IMR-90 (cell line): Measurements from ENCODE around the gene S100A1. TPM values are rescaled to one million over a fixed set of nuclear protein-coding genes. Genes with fewer than 3 reads are reported as not detected.

ENCODE experiments used
- ATAC-seq: fragments of 200-7000 bp; cut with Tn5 transposase; 2 replicates; pipeline ENCODE4 v1.9.1; 2020; ENCODE audit warnings: low read depth, mild to moderate bottlenecking, moderate library complexity
- BruUV-seq: library from RNA; stranded (reverse); fragments of 400-500 nt; replicated peaks from 2 replicates; lab custom pipeline; 2021; lab: Mats Ljungman, UMichigan
- CTCF ChIA-PET: fragments of 300-600 bp; formaldehyde crosslinking; extraction: SDS; loops from one replicate; lab custom pipeline; 2021; ENCODE audit warnings: antibody characterized with exemption; lab: Yijun Ruan, JAX
- POLR2A ChIA-PET: fragments of 300-600 bp; sonication (Branson Sonifier 250); formaldehyde crosslinking; loops from one replicate; lab custom pipeline; 2022; ENCODE audit warnings: antibody characterized with exemption; ENCODE audit not compliant: unreplicated experiment; lab: Charles Lee
- DNase-seq: peaks from one replicate; pipeline ENCODE4 v3.0.0; 2013
- H2AFZ ChIP-seq: replicated peaks from 2 replicates; pipeline ENCODE3; 2013; ENCODE audit warnings: low read length, mild to moderate bottlenecking; ENCODE audit not compliant: poor library complexity
- H2AK5ac ChIP-seq: 2 replicates; pipeline ENCODE4 v1.6.1; 2013; ENCODE audit warnings: low read depth, low read length, inconsistent platforms
- H2AK9ac ChIP-seq: replicated peaks from 2 replicates; pipeline ENCODE3; 2013; ENCODE audit warnings: mild to moderate bottlenecking, low read depth, low read length, moderate library complexity; ENCODE audit not compliant: poor library complexity
- H2BK120ac ChIP-seq: 2 replicates; pipeline ENCODE4 v1.6.1; 2013; ENCODE audit warnings: low read depth, low read length, inconsistent platforms
- H2BK15ac ChIP-seq: 3 replicates; pipeline ENCODE4 v1.6.1; 2013; ENCODE audit warnings: low read depth, low read length, inconsistent platforms
- H2BK20ac ChIP-seq: 2 replicates; pipeline ENCODE4 v1.6.1; 2013; ENCODE audit warnings: low read depth, mild to moderate bottlenecking, inconsistent platforms, low read length, moderate library complexity
- H2BK5ac ChIP-seq: 2 replicates; pipeline ENCODE4 v1.6.1; 2013; ENCODE audit warnings: mild to moderate bottlenecking, low read depth, low read length, inconsistent platforms; ENCODE audit not compliant: poor library complexity, severe bottlenecking
- H3K14ac ChIP-seq: replicated peaks from 2 replicates; pipeline ENCODE4 v1.6.1; 2013; ENCODE audit warnings: low read depth, low read length, inconsistent platforms
- H3K18ac ChIP-seq: 2 replicates; pipeline ENCODE4 v1.6.1; 2013; ENCODE audit warnings: low read depth, low read length, control low read depth
- H3K23ac ChIP-seq: 2 replicates; pipeline ENCODE4 v1.6.1; 2013; ENCODE audit warnings: low read depth, low read length, inconsistent platforms
- H3K27ac ChIP-seq: 2 replicates; pipeline ENCODE4 v1.5.1; 2013; ENCODE audit warnings: mild to moderate bottlenecking, control low read depth, low read length; ENCODE audit not compliant: insufficient read depth
- H3K27me3 ChIP-seq: 2 replicates; pipeline ENCODE4 v1.6.1; 2013; ENCODE audit warnings: low read length; ENCODE audit not compliant: control insufficient read depth, insufficient read depth
- H3K36me3 ChIP-seq: 2 replicates; pipeline ENCODE4 v1.6.1; 2013; ENCODE audit warnings: low read length, mixed read lengths; ENCODE audit not compliant: control insufficient read depth, insufficient read depth
- H3K4ac ChIP-seq: 2 replicates; pipeline ENCODE4 v1.6.1; 2013; ENCODE audit warnings: low read depth, low read length, inconsistent platforms
- H3K4me1 ChIP-seq: 2 replicates; pipeline ENCODE4 v1.6.1; 2013; ENCODE audit warnings: low read length, mixed read lengths; ENCODE audit not compliant: control insufficient read depth, insufficient read depth
- H3K4me2 ChIP-seq: 2 replicates; pipeline ENCODE4 v1.6.1; 2013; ENCODE audit warnings: low read depth, mild to moderate bottlenecking, control low read depth, low read length, moderate library complexity
- H3K4me3 ChIP-seq: 2 replicates; pipeline ENCODE4 v1.5.1; 2013; ENCODE audit warnings: low read depth, mild to moderate bottlenecking, control low read depth, low read length, moderate library complexity; ENCODE audit not compliant: insufficient read depth
- H3K56ac ChIP-seq: 2 replicates; pipeline ENCODE4 v1.6.1; 2013; ENCODE audit warnings: low read length, inconsistent platforms; ENCODE audit not compliant: insufficient read depth; ENCODE audit errors: extremely low read depth
- H3K79me1 ChIP-seq, 2 experiments: 2 replicates each; pipeline ENCODE4 v1.6.1; 2013; ENCODE audit warnings: low read length in 2 of 2, inconsistent platforms in 1 of 2, low read depth in 1 of 2
- H3K9ac ChIP-seq: 2 replicates; pipeline ENCODE4 v1.6.1; 2013; ENCODE audit warnings: low read depth, low read length, control low read depth
- H3K9me1 ChIP-seq: 2 replicates; pipeline ENCODE4 v1.6.1; 2013; ENCODE audit warnings: low read length, inconsistent platforms; ENCODE audit not compliant: insufficient read depth
- H3K9me3 ChIP-seq: 2 replicates; pipeline ENCODE4 v1.6.1; 2013; ENCODE audit warnings: low read length; ENCODE audit not compliant: control insufficient read depth, insufficient read depth
- H4K20me1 ChIP-seq: 2 replicates; pipeline ENCODE4 v1.6.1; 2013; ENCODE audit warnings: low read length, inconsistent platforms; ENCODE audit not compliant: insufficient read depth
- H4K5ac ChIP-seq: 2 replicates; pipeline ENCODE4 v1.6.1; 2013; ENCODE audit warnings: mild to moderate bottlenecking, low read depth, low read length, control low read depth
- H4K8ac ChIP-seq, 2 experiments: 2 replicates each; pipeline ENCODE4 v1.6.1; 2013; ENCODE audit warnings: low read depth in 2 of 2, low read length in 2 of 2, control low read depth in 1 of 2, inconsistent platforms in 1 of 2
- H4K91ac ChIP-seq: 2 replicates; pipeline ENCODE4 v1.6.1; 2013; ENCODE audit warnings: low read depth, low read length, inconsistent platforms; ENCODE audit not compliant: insufficient read depth
- BHLHE40 ChIP-seq: fragments of 150-350 bp; IDR thresholded peaks from 2 replicates; pipeline ENCODE4 v1.6.1; 2016; ENCODE audit warnings: mild to moderate bottlenecking, low read depth, low read length
- CEBPB ChIP-seq: IDR thresholded peaks from 2 replicates; pipeline ENCODE4 v1.6.1; 2012; ENCODE audit warnings: low read depth, low read length, improper control_type of control experiment
- FOS ChIP-seq: fragments of 150-350 bp; IDR thresholded peaks from 2 replicates; pipeline ENCODE4 v1.6.1; 2016; ENCODE audit warnings: low read depth, low read length
- MAFK ChIP-seq: IDR thresholded peaks from 2 replicates; pipeline ENCODE4 v1.6.1; 2012; ENCODE audit warnings: low read depth, low read length, improper control_type of control experiment
- MAZ ChIP-seq: IDR thresholded peaks from 2 replicates; pipeline ENCODE4 v1.6.1; 2012; ENCODE audit warnings: low read depth, mild to moderate bottlenecking, low read length, improper control_type of control experiment, moderate library complexity, borderline replicate concordance
- MXI1 ChIP-seq: IDR thresholded peaks from 2 replicates; pipeline ENCODE4 v1.6.1; 2012; ENCODE audit warnings: low read depth, mild to moderate bottlenecking, low read length, moderate library complexity, borderline replicate concordance
- NFE2L2 ChIP-seq: fragments of 150-350 bp; IDR thresholded peaks from 2 replicates; pipeline ENCODE4 v1.6.1; 2016; ENCODE audit warnings: low read depth, mild to moderate bottlenecking, low read length
- POLR2A ChIP-seq: IDR thresholded peaks from 2 replicates; pipeline ENCODE4 v1.6.1; 2012; ENCODE audit warnings: mild to moderate bottlenecking, low read depth, low read length
- RAD21 ChIP-seq: IDR thresholded peaks from 2 replicates; pipeline ENCODE4 v1.6.1; 2012; ENCODE audit warnings: low read length, improper control_type of control experiment
- RCOR1 ChIP-seq: IDR thresholded peaks from 2 replicates; pipeline ENCODE4 v1.6.1; 2012; ENCODE audit warnings: mild to moderate bottlenecking, low read length, improper control_type of control experiment; ENCODE audit not compliant: insufficient replicate concordance
- RFX5 ChIP-seq: IDR thresholded peaks from 2 replicates; pipeline ENCODE4 v1.8.0; 2012; ENCODE audit warnings: low read depth, mild to moderate bottlenecking, low read length, moderate library complexity
- SMC3 ChIP-seq: fragments of 150-350 bp; IDR thresholded peaks from 2 replicates; pipeline ENCODE4 v1.6.1; 2016; ENCODE audit warnings: low read depth, mild to moderate bottlenecking, antibody characterized with exemption, low read length, moderate library complexity
- WGBS, 2 experiments: methylation state at CpG; one replicate each; pipeline versions ENCODE4 v1.1.5 to v1.1.7; 2013; ENCODE audit warnings: missing lambda C conversion rate in 2 of 2; ENCODE audit not compliant: insufficient read length in 1 of 2; ENCODE audit errors: extremely low coverage in 2 of 2; 5-methylcytosine and 5-hydroxymethylcytosine counted together
- dilution Hi-C: fragments of 300-500 bp; cut with HindIII; formaldehyde crosslinking; loops from one replicate; pipeline ENCODE4 v1.14.3; 2018; ENCODE audit warnings: low sequenced_read_pairs; ENCODE audit not compliant: unreplicated experiment
- in situ Hi-C: fragments of 300-500 bp; cut with MboI; formaldehyde crosslinking; loops from 3 replicates; pipeline ENCODE4 v1.14.3; 2019; ENCODE audit warnings: low sequenced_read_pairs, inconsistent platforms, mixed read lengths
- intact Hi-C: fragments of 100-400 bp; cut with micrococcal nuclease; formaldehyde crosslinking; loops from 2 replicates; pipeline ENCODE4 v1.10.0; 2022
- polyA plus RNA-seq, 3 experiments: library from polyadenylated mRNA; depleted of rRNA; stranded (reverse); fragments of >200 nt; gene quantifications; 2 replicates each; pipeline ENCODE4 v1.2.3, GENCODE V29; 2012; ENCODE audit warnings: low replicate concordance in 1 of 3
- total RNA-seq: library from RNA; depleted of rRNA; stranded (reverse); fragments of >200 nt; gene quantifications from 2 replicates; pipeline ENCODE4 v1.2.3, GENCODE V29; 2012
- TF ChIP-seq, protein P1 (sequence below): fragments of 150-350 bp; IDR thresholded peaks from 2 replicates; pipeline ENCODE4 v1.6.1; 2017; ENCODE audit warnings: mild to moderate bottlenecking, antibody characterized with exemption, low read length, low read depth
- TF ChIP-seq, protein P2 (sequence below): fragments of 150-350 bp; IDR thresholded peaks from 2 replicates; pipeline ENCODE4 v1.6.1; 2016; ENCODE audit warnings: low read depth, mild to moderate bottlenecking, low read length, moderate library complexity, borderline replicate concordance
- TF ChIP-seq, protein P3 (sequence below): conservative IDR thresholded peaks from 2 replicates; pipeline ENCODE4 v1.5.1; 2012; ENCODE audit warnings: mild to moderate bottlenecking, low read depth, low read length, improper control_type of control experiment

The S100A1 gene
- total and polyA plus RNA-seq, 2 of the 4 experiments (the other 2 are of a cell fraction): 0.18 to 0.29 TPM

DNA sequence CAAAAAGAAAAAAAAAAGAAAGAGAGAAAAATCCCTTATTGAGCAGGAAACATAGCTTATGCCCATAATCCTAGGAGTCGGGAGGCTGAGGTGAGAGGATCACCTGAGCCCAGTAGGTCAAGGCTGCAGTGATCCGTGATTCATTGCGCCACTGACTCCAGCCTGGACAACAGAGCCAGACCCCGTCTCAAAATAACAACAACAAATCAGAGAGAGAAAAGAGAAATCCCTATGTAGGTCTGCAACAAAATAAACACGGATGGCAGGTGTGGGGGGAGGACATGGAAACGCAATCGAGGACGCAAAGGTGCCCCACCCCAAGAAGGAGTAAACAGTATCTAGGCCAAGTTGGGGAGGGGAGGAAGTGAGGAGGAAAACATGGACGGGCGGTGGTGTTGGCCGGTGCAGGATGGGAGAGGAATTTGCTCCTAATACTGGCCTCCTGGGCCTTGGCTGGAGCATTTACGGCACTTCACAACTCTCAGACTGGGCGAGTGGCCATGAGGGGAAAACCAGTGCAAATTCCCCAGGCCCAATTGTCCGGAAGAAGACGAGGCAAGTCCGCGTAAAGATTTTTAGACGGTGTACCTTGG is 5.0 kb downstream of the S100A1 start:
- Histone ChIP-seq H3K9ac (no peak overlapping the region), H2AK5ac (peak overlapping the region; percentile 15; the same call in 1 of the 2 replicates), H4K91ac (0 out of 2 replicates have a peak overlapping the region, but pooled peaks have one; percentile 42), H3K56ac (no peak overlapping the region), H2BK5ac (no peak overlapping the region), H3K23ac (no peak overlapping the region), H3K4me2 (no peak overlapping the region), H3K4me3 (no peak overlapping the region), H3K14ac (no peak overlapping the region), H2AFZ (peak overlapping the region; percentile 93), H3K36me3 (peaks cover 18% of the 10 kb centered on the region), H3K18ac (no peak overlapping the region), H4K8ac (peak overlapping the region; percentile 6 to 53; a peak in 2 of 4 replicates), H3K4me1 (peaks cover 3% of the 10 kb centered on the region), H3K27me3 (no peaks in the 10 kb centered on the region), H4K5ac (peak overlapping the region; percentile 11; the same call in 1 of the 2 replicates), H3K4ac (no peak overlapping the region), H3K79me1 (peaks cover 25 to 38% of the 10 kb centered on the region in 2 experiments), H2BK20ac (no peak overlapping the region), H3K27ac (no peak overlapping the region), H3K9me3 (no peaks in the 10 kb centered on the region), H2BK15ac (no peak overlapping the region), H2AK9ac (peak overlapping the region; percentile 100), H4K20me1 (peaks cover 23% of the 10 kb centered on the region; the same call in 1 of the 2 replicates), H3K9me1 (peaks cover 8% of the 10 kb centered on the region; the same call in 1 of the 2 replicates), H2BK120ac (no peak overlapping the region)
- in situ Hi-C loops: no loop called here
- dilution Hi-C loops: no loop called here
- BruUV-seq: no TSS peak
- ATAC-seq (no peak), DNase-seq (no peak)
- 49% methylated on average over 6 of the region's 18 CpGs; no CpG with 5 or more reads in 1 of the 2 experiments for WGBS, 2 experiments
- ChIA-PET POLR2A (interaction anchor here (0.6 to 1.5 kb wide), 4 partner anchors 11 to 65 kb away, joined by 3 to 14 read pairs (median 4); no protein-coding TSS in a partner anchor), CTCF (interaction anchor here (1.3 to 1.6 kb wide), 5 partner anchors 15 to 122 kb away, joined by 4 to 11 read pairs (median 6); no protein-coding TSS in a partner anchor)
- intact Hi-C loops: no loop called here
- TF ChIP-seq POLR2A: no peak
- TF ChIP-seq FOS: no peak
- TF ChIP-seq BHLHE40: no peak
- no peak for TF ChIP-seq NFE2L2
- TF ChIP-seq MAZ: no peak
- TF ChIP-seq CEBPB: no peak
- TF ChIP-seq, protein P1, sequence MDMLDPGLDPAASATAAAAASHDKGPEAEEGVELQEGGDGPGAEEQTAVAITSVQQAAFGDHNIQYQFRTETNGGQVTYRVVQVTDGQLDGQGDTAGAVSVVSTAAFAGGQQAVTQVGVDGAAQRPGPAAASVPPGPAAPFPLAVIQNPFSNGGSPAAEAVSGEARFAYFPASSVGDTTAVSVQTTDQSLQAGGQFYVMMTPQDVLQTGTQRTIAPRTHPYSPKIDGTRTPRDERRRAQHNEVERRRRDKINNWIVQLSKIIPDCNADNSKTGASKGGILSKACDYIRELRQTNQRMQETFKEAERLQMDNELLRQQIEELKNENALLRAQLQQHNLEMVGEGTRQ: no peak
- TF ChIP-seq, protein P2, sequence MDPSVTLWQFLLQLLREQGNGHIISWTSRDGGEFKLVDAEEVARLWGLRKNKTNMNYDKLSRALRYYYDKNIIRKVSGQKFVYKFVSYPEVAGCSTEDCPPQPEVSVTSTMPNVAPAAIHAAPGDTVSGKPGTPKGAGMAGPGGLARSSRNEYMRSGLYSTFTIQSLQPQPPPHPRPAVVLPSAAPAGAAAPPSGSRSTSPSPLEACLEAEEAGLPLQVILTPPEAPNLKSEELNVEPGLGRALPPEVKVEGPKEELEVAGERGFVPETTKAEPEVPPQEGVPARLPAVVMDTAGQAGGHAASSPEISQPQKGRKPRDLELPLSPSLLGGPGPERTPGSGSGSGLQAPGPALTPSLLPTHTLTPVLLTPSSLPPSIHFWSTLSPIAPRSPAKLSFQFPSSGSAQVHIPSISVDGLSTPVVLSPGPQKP: no peak
- no peak for TF ChIP-seq RFX5
- no peak for TF ChIP-seq RCOR1
- TF ChIP-seq SMC3: no peak
- TF ChIP-seq MXI1: no peak
- TF ChIP-seq MAFK: no peak
- TF ChIP-seq, protein P3, sequence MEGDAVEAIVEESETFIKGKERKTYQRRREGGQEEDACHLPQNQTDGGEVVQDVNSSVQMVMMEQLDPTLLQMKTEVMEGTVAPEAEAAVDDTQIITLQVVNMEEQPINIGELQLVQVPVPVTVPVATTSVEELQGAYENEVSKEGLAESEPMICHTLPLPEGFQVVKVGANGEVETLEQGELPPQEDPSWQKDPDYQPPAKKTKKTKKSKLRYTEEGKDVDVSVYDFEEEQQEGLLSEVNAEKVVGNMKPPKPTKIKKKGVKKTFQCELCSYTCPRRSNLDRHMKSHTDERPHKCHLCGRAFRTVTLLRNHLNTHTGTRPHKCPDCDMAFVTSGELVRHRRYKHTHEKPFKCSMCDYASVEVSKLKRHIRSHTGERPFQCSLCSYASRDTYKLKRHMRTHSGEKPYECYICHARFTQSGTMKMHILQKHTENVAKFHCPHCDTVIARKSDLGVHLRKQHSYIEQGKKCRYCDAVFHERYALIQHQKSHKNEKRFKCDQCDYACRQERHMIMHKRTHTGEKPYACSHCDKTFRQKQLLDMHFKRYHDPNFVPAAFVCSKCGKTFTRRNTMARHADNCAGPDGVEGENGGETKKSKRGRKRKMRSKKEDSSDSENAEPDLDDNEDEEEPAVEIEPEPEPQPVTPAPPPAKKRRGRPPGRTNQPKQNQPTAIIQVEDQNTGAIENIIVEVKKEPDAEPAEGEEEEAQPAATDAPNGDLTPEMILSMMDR: no peak
- no peak for TF ChIP-seq RAD21
